Ramos (cell line): Measurements from ENCODE around the gene PAPPA.

Source experiments
- in situ Hi-C: fragments of 300-500 bp; cut with MboI; formaldehyde crosslinking; loops from one replicate; pipeline ENCODE4 v1.14.3; 2022; ENCODE audit warnings: low sequenced_read_pairs; ENCODE audit not compliant: unreplicated experiment

Gene PAPPA

GRCh38 chr9:116303270-116303669 is 149.7 kb downstream of the PAPPA start:
- in situ Hi-C loops, result no loop called here

GRCh38 chr9:116303886-116304538 is 150.4 kb downstream of the PAPPA start:
- in situ Hi-C loops, result no loop called here

GRCh38 chr9:116304761-116305160 is 151.2 kb downstream of the PAPPA start:
- in situ Hi-C loops, result no loop called here

- in situ Hi-C loops, result no loop called here
These were observed 154.5 kb downstream of the PAPPA start for GRCh38 chr9:116308076-116308475.

- in situ Hi-C loops, result no loop called here
These were observed 156.5 kb downstream of the PAPPA start for GRCh38 chr9:116309900-116310611.

GRCh38 chr9:116312221-116312620 is 158.6 kb downstream of the PAPPA start:
- in situ Hi-C loops, result no loop called here

- in situ Hi-C loops, result no loop called here
These were observed 160.0 kb downstream of the PAPPA start for GRCh38 chr9:116313638-116314037.

GRCh38 chr9:116316246-116316645 is 162.7 kb downstream of the PAPPA start:
- in situ Hi-C loops, result no loop called here

GRCh38 chr9:116317503-116317902 is 163.9 kb downstream of the PAPPA start:
- in situ Hi-C loops, result no loop called here

GRCh38 chr9:116318468-116319374 is 165.1 kb downstream of the PAPPA start:
- in situ Hi-C loops, result no loop called here

GRCh38 chr9:116319480-116319879 is 165.9 kb downstream of the PAPPA start:
- in situ Hi-C loops, result no loop called here

- in situ Hi-C loops, result no loop called here
These were observed 166.7 kb downstream of the PAPPA start for GRCh38 chr9:116320290-116320689.

- in situ Hi-C loops, result no loop called here
These were observed 168.9 kb downstream of the PAPPA start for GRCh38 chr9:116322521-116322920.

- in situ Hi-C loops, result no loop called here
These were observed 169.4 kb downstream of the PAPPA start for GRCh38 chr9:116323012-116323411.

- in situ Hi-C loops, result no loop called here
These were observed 170.0 kb downstream of the PAPPA start for GRCh38 chr9:116323571-116323970.

GRCh38 chr9:116325924-116326323 is 172.3 kb downstream of the PAPPA start:
- in situ Hi-C loops, result no loop called here

GRCh38 chr9:116327701-116328405 is 174.3 kb downstream of the PAPPA start:
- in situ Hi-C loops, result no loop called here

- in situ Hi-C loops, result no loop called here
These were observed 175.9 kb downstream of the PAPPA start for GRCh38 chr9:116329470-116329869.

- in situ Hi-C loops, result no loop called here
These were observed 177.7 kb downstream of the PAPPA start for GRCh38 chr9:116331241-116331640.

- in situ Hi-C loops, result no loop called here
These were observed 178.5 kb downstream of the PAPPA start for GRCh38 chr9:116332090-116332489.
